Panc1 (cell line): ENCODE results near the gene ARPP19. TPM values are rescaled to one million over a fixed set of nuclear protein-coding genes. Genes with fewer than 3 reads are reported as not detected.

Experiments
- ATAC-seq: fragments of 200-7000 bp; cut with Tn5 transposase; 2 replicates; pipeline ENCODE4 v1.9.1; 2020; ENCODE audit warnings: mild to moderate bottlenecking, moderate library complexity
- BruUV-seq: library from RNA; stranded (reverse); fragments of 400-500 nt; replicated peaks from 2 replicates; lab custom pipeline; 2021; lab: Mats Ljungman, UMichigan
- CTCF ChIA-PET: fragments of 300-600 bp; sonication (Branson Sonifier 250); formaldehyde crosslinking; loops from one replicate; lab custom pipeline; 2022; ENCODE audit warnings: antibody characterized with exemption; lab: Charles Lee
- POLR2A ChIA-PET: fragments of 300-600 bp; sonication (Branson Sonifier 250); formaldehyde crosslinking; loops from one replicate; lab custom pipeline; 2022; ENCODE audit warnings: antibody characterized with exemption; lab: Charles Lee
- DNase-seq: peaks from one replicate; pipeline ENCODE4 v3.0.0-alpha.2; 2010; ENCODE audit warnings: low read depth, low spot score
- H3K27ac ChIP-seq: 2 replicates; pipeline ENCODE4 v1.5.1; 2011; ENCODE audit warnings: mild to moderate bottlenecking, low read length, inconsistent platforms
- H3K27me3 ChIP-seq: fragments of 200-500 bp; sonication (Bioruptor generic); 2 replicates; pipeline ENCODE4 v1.6.0; 2014; ENCODE audit warnings: low read length, inconsistent platforms; ENCODE audit not compliant: control insufficient read depth, insufficient read depth
- H3K36me3 ChIP-seq: fragments of 200-500 bp; sonication (Bioruptor generic); 2 replicates; pipeline ENCODE4 v1.5.1; 2014; ENCODE audit warnings: inconsistent platforms, mild to moderate bottlenecking, low read length, moderate library complexity; ENCODE audit not compliant: control insufficient read depth, insufficient read depth
- H3K4me1 ChIP-seq: 2 replicates; pipeline ENCODE4 v1.5.1; 2011; ENCODE audit warnings: inconsistent platforms, mild to moderate bottlenecking, low read length, moderate library complexity; ENCODE audit not compliant: control insufficient read depth, insufficient read depth
- H3K4me3 ChIP-seq, 2 experiments: 2 replicates each; pipeline ENCODE4 v1.5.1; 2011 to 2012; ENCODE audit warnings: low read depth in 2 of 2, low read length in 2 of 2, mild to moderate bottlenecking in 2 of 2, inconsistent platforms in 1 of 2, moderate library complexity in 1 of 2
- H3K9me3 ChIP-seq: fragments of 200-500 bp; sonication (Bioruptor generic); 2 replicates; pipeline ENCODE4 v1.5.1; 2014; ENCODE audit warnings: low read depth, mild to moderate bottlenecking, inconsistent platforms, low read length, moderate library complexity; ENCODE audit not compliant: control insufficient read depth, insufficient read depth
- CTCF ChIP-seq: fragments of 450-650 bp; IDR thresholded peaks from 2 replicates; pipeline ENCODE4 v1.5.1; 2017; ENCODE audit warnings: mild to moderate bottlenecking
- POLR2AphosphoS5 ChIP-seq: IDR thresholded peaks from 2 replicates; pipeline ENCODE4 v1.6.1; 2012; ENCODE audit warnings: mild to moderate bottlenecking, low read depth, low read length, moderate library complexity
- REST ChIP-seq, 2 experiments: IDR thresholded peaks; 2 replicates each; pipeline ENCODE4 v1.6.1; 2011 to 2012; ENCODE audit warnings: low read depth in 2 of 2, control low read depth in 1 of 2, low read length in 1 of 2, mild to moderate bottlenecking in 1 of 2, moderate library complexity in 1 of 2; ENCODE audit not compliant: insufficient read depth in 1 of 2
- SIN3A ChIP-seq: IDR thresholded peaks from 2 replicates; pipeline ENCODE4 v1.6.1; 2012; ENCODE audit warnings: low read depth, mild to moderate bottlenecking, low read length, moderate library complexity, borderline replicate concordance; ENCODE audit not compliant: insufficient read depth
- TCF7L2 ChIP-seq: IDR thresholded peaks from 2 replicates; pipeline ENCODE4 v1.6.1; 2011; ENCODE audit warnings: mild to moderate bottlenecking, low read depth, low read length, inconsistent platforms
- in situ Hi-C: cut with HindIII; loops from 2 replicates; pipeline ENCODE4 v1.10.0; 2016; ENCODE audit warnings: low sequenced_read_pairs, low pct_unique_long_range_greater_than_20kb
- intact Hi-C: fragments of 100-400 bp; cut with micrococcal nuclease; formaldehyde crosslinking; loops from one replicate; pipeline ENCODE4 v1.10.0; 2022; ENCODE audit not compliant: unreplicated experiment
- total RNA-seq: library from RNA; stranded (reverse); gene quantifications from one replicate; pipeline ENCODE4 v1.2.1, GENCODE V29; 2021; ENCODE audit not compliant: unreplicated experiment

Gene ARPP19
- total RNA-seq, 1 experiment from 2014 or later: 153 TPM

- no peaks in the 10 kb centered on the region for H3K9me3 ChIP-seq
- no peak for TF ChIP-seq CTCF
- no peak overlapping the region for H3K27ac ChIP-seq
- in situ Hi-C loops (no loop called here), intact Hi-C loops (no loop called here)
- POLR2A ChIA-PET: no interaction called here
- H3K36me3 ChIP-seq: no peaks in the 10 kb centered on the region
- H3K4me1 ChIP-seq: no peaks in the 10 kb centered on the region
- DNase-seq: no peak
- BruUV-seq: no TSS peak
- H3K4me3 ChIP-seq: no peak overlapping the region
- no peak for ATAC-seq
- no peaks in the 10 kb centered on the region for H3K27me3 ChIP-seq
- CTCF ChIA-PET: no interaction called here
Observed at GRCh38 chr15:52584414-52584813, 15.6 kb upstream of the ARPP19 start.

GRCh38 chr15:52579852-52580251 lies 11.0 kb upstream of the ARPP19 start:
- Histone ChIP-seq H3K27ac (no peak overlapping the region), H3K4me1 (no peaks in the 10 kb centered on the region), H3K27me3 (no peaks in the 10 kb centered on the region), H3K36me3 (no peaks in the 10 kb centered on the region), H3K4me3 (no peak overlapping the region), H3K9me3 (no peaks in the 10 kb centered on the region)
- intact Hi-C loops (no loop called here), in situ Hi-C loops (no loop called here)
- CTCF ChIA-PET: no interaction called here
- no peak for ATAC-seq
- no peak for DNase-seq
- POLR2A ChIA-PET: no interaction called here
- no TSS peak for BruUV-seq
- no peak for TF ChIP-seq CTCF
- TF ChIP-seq POLR2AphosphoS5: no peak

- CTCF ChIA-PET: no interaction called here
- BruUV-seq: no TSS peak
- in situ Hi-C loops: no loop called here
Observed at GRCh38 chr15:52576692-52577091, 7.9 kb upstream of the ARPP19 start.

More at GRCh38 chr15:52576692-52577091, 7.9 kb upstream of the ARPP19 start:
- H3K9me3 ChIP-seq: no peaks in the 10 kb centered on the region
- intact Hi-C loops: no loop called here
- no peaks in the 10 kb centered on the region for H3K4me1 ChIP-seq
- ATAC-seq: no peak
- no peak overlapping the region for H3K27ac ChIP-seq
- POLR2A ChIA-PET: no interaction called here
- no peak for DNase-seq
- H3K4me3 ChIP-seq: no peak overlapping the region
- no peaks in the 10 kb centered on the region for H3K27me3 ChIP-seq
- no peaks in the 10 kb centered on the region for H3K36me3 ChIP-seq
- TF ChIP-seq TCF7L2 (no peak), REST (IDR thresholded peaks at IDR 0.05; ENCODE audit: insufficient read depth in 1 of 2, low read depth in 2 of 2, low read length in 1 of 2) (no peak), POLR2AphosphoS5 (no peak), CTCF (no peak), SIN3A (no peak)
